Right ventricle myocardium superior (tissue), 1 donor: ENCODE results near the gene HNRNPF. TPM values are rescaled to one million over a fixed set of nuclear protein-coding genes. Genes with fewer than 3 reads are reported as not detected.
A peak's percentile ranks its signal among the peaks of the same experiment; 100 is the strongest.
"Not testable (repeated sequence)": the region's sequence is repeated elsewhere in the genome, so short reads cannot be mapped to it uniquely, and the experiment has no call there.

Experiments used
- ATAC-seq: fragments of 200-7000 bp; cut with Tn5 transposase; one replicate; pipeline ENCODE4 v1.9.1; 2020; ENCODE audit warnings: mild to moderate bottlenecking; ENCODE audit not compliant: poor library complexity
- DNase-seq: peaks from one replicate; pipeline ENCODE4 v3.0.0-alpha.2; 2020
- intact Hi-C: fragments of 100-400 bp; cut with DNase I; formaldehyde crosslinking; loops from one replicate; pipeline ENCODE4 v1.11.2; 2022
- total RNA-seq: library from RNA; stranded (reverse); fragmentation: NEBNext Ultra II Directional; extraction: Animal tissue kit (Norgen Biotek cat#: 25700); gene quantifications from one replicate; pipeline ENCODE4 v1.2.1, GENCODE V29; 2021
- donor health status: DM: no; HTN: yes; CAD: no; lungs with severe emphysema.

The HNRNPF gene
- total RNA-seq, 1 donor from 2014 or later: 77.5 TPM

DNA sequence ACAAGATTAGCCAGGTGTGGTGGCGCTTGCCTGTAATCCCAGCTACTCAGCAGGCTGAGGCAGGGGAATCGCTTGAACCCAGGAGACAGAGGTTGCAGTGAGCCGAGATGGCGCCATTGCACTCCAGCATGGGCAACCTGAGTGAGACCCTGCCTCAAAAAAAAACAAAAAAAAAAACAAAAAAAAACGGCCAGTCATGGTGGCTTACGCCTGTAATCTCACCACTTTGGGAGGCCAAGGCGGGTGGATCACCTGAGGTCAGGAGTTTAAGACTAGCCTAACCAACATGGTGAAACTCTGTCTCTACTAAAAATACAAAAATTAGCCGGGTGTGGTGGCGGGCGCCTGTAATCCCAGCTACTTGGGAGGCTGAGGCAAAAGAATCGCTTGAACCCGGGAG is 17.5 kb upstream of the HNRNPF start:
- not testable (repeated sequence) for DNase-seq

DNA sequence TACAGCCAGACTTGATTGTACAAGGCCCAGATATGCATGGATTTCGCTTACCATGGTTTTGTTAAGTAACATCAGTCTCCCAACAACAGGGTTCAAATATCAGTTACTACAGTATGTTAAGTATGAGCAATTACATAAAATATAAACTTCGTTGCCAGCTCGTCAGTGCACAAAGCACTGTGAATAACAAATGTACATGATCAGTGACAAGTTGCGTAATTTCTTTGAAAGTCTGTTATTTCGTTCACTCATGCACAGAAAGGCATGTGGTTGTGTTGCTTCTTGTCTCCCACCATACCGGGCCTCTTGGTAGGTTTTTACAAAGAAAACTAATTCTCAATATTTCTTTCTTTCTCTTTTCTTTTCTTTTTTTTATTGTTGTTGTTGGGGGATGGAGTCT is 15.4 kb upstream of the HNRNPF start:
- intact Hi-C loops: no loop called here
- ATAC-seq: no peak
- DNase-seq: no peak

More for the DNA sequence above, 17.5 kb upstream of the HNRNPF start:
- ATAC-seq, intact Hi-C loops: not testable (repeated sequence)

DNA sequence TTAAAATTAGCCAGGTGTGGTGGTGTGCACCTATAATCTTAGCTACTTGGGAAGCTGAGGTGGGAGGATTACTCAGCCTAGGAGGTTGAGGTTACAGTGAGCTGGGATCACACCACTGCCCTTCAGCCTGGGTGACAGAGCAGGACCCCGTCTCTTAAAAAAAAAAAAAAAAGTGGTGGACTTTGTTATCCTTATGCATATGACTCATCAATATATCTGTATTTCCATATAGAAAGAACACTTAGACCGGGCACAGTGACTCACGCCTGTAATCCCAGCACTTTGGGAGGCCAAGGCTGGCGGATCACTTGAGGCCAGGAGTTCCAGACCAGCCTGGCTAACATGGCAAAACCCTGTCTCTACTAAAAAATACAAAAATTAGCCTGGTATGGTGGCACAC is 13.0 kb upstream of the HNRNPF start:
- intact Hi-C loops, ATAC-seq, DNase-seq: not testable (repeated sequence)

DNA sequence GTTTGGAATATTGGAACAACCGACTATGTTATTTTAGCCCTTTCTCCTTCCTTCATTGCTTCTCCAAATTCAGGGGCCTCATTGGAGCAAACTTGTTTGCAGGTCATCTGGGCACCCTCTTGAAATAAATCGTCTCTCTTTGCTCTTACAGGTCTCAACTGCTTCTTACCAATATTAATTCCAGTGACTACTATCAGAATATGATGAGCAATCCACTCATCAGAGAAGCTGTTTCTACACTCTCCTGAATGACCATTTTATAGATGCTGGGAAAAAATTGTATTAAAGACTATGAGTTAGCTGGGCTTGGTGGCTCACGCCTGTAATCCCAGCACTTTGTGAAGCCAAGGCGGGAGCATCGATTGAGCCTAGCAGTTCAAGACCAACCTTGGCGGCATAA is 12.5 kb upstream of the HNRNPF start:
- ATAC-seq (no peak), DNase-seq (no peak)
- intact Hi-C loops: no loop called here

DNA sequence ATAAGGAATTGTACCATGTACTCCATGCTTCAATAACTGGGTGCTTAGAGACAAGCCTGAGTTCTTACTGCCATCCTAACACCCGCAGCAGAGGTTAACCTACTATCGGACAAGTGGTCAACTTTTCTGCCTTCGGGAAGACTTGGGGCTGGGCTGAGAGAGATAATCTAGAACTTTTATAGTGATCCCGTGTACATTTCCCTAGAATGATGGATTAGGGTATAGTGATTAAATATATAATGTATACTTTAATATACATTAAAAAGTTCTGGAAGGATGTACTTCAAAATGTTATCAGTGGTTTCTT is 12.2 kb upstream of the HNRNPF start:
- DNase-seq (no peak), ATAC-seq (no peak)
- intact Hi-C loops: no loop called here

DNA sequence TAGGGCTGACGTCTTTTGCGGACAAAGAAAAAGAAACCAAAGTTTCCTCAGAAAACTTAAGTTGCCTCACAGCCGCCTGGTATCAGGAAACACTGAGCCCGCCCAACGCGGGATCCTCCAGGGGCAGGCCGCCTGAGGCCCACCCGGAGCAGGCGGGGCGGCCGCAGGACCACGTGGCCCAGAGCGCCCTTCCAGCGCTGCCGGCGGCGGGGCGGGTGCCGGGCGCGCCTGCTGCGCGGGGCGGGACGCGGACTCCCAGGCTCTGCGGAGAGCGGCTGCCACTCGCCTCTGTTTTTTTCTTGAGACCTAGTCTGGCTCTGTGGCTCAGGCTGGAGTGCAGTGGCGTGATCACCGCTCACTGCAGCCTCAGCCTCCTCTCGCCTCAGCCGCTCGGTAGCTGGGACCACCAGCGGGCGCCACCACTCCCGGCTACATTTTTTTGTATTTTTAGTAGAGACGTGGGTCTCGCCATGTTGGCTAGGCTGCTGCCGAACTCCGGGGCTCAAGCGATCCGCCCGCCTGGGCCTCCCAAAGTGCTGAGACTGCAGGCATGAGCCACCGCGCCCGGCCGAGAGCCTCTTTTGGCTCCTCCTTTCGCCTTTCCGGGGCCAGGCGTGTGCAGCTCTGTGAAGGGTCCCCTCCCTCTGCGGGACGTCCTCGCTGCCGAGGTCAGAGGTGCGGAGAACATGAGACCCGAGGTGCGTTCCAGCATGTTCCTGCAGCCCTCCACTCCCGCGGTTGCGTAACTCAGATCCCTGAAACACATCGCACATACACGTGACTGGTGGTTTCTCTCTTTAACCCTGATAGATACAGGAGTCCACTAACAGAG is 11.6 kb upstream of the HNRNPF start:
- DNase-seq: peak; percentile 94
- ATAC-seq: peak; percentile 98
- intact Hi-C loops: no loop called here

DNA sequence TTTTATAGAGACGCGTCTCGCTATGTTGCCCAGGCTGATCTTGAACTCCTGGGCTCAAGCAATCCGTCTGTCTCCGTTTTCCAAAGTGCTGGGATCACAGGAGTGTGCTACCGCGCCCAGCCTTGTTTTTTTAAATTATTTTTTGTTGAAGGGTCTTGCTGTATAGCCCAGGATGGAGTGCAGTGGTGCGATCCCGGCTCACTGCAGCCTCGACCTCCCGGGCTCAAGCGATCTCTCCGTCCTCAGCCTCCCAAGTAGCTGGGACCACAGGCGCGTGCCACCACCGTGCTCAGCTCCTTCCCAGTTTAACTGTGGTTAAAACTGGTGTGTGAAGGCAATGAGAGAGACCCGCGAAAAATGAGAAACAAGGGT is 11.0 kb upstream of the HNRNPF start:
- intact Hi-C loops: no loop called here
- ATAC-seq (peak; percentile 3), DNase-seq (peak; percentile 55)

DNA sequence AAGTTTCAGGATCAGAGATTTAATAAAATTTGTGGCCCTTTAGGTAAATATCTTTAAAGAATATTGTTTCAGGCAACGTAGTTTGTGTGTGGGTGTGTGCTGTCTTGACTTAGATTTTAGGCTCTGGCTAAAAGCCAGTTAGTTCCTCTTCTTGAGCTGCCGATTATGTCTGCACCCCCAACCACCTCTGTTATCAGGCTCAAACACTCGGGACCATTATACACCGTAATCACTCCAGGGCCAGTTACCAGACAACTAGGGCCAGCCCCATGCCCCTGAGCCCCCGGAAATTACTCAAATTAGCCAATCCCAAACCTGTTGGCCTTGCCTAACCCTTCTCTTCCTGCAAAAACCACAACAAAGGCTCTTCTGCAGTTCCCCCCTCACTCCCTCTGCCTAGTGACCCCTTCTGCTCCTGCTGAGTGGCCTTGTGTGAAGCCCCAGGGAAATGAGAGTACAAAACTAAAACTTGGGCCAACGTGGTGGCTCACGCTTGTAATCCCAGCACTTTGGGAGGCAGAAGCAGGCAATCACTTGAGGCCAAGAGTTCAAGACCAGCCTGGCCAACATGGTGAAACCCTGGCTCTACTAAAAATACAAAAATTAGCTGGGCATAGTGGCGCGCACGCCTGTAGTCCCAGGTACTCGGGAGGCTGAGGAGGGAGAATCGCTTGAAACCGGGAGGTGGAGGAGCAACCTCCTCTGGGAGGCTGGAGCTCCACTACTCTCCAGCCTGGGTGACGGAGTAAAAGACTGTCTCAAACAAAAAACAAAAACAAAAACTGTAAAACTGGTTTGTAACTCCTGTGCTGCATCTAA is 9.2 kb upstream of the HNRNPF start:
- ATAC-seq (no peak), DNase-seq (no peak)
- intact Hi-C loops: no loop called here

DNA sequence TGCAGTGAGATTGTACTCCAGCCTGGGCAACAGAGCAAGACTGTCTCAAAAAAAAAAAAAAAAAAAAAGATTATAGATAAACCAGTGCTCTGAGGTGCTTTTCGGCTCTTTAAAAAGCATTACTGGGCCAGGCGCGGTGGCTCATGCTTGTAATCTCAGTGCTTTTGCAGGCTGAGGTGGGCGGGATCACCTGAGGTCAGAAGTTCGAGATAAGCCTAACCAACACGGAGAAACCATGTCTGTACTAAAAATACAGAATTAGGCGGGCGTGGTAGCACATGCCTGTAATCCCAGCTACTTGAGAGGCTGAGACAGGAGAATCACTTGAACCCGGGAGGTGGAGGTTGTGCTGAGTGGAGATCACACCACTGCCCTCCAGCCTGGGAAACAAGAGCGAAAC is 6.6 kb upstream of the HNRNPF start:
- intact Hi-C loops: no loop called here
- no peak for DNase-seq
- no peak for ATAC-seq

DNA sequence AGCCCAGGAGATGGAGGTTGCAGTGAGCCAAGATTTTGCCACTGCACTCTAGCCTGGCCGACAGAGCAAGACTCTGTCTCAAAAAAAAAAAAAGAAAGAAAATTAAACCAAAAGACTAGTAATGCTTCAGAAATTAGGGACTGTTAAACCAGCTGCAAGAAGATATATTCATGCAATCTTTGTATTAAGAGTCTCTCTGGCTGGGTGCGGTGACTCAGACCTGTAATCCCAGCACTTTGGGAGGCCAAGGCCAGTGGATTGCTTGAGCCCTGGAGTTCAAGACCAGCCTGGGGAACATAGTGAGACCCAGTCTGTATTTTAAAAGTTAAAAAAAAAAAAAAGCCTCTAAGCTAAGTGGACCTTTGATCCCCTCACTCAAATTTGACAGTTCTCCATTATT is 2.5 kb upstream of the HNRNPF start:
- DNase-seq: no peak
- intact Hi-C loops: no loop called here

DNA sequence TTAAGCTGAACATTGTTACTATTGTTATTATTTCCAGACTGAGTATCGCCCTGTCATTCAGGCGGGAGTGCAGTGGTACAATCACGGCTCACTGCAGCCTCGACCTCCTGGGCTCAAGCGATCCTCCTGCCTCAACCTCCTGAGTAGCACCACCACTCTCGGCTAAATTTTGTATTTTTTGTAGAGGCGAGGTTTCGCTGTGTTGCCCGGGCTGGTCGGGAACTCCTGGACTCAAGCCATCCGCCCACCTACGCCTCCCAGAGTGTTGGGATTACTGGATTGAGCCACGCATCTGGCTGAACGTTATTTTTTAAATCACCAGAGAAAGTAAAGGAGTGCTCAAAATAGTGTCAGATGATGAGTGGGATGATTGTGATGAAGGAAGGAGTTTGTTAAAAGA is 1.4 kb upstream of the HNRNPF start:
- ATAC-seq: no peak
- no peak for DNase-seq
- intact Hi-C loops: no loop called here

More for the DNA sequence above, 2.5 kb upstream of the HNRNPF start:
- no peak for ATAC-seq

DNA sequence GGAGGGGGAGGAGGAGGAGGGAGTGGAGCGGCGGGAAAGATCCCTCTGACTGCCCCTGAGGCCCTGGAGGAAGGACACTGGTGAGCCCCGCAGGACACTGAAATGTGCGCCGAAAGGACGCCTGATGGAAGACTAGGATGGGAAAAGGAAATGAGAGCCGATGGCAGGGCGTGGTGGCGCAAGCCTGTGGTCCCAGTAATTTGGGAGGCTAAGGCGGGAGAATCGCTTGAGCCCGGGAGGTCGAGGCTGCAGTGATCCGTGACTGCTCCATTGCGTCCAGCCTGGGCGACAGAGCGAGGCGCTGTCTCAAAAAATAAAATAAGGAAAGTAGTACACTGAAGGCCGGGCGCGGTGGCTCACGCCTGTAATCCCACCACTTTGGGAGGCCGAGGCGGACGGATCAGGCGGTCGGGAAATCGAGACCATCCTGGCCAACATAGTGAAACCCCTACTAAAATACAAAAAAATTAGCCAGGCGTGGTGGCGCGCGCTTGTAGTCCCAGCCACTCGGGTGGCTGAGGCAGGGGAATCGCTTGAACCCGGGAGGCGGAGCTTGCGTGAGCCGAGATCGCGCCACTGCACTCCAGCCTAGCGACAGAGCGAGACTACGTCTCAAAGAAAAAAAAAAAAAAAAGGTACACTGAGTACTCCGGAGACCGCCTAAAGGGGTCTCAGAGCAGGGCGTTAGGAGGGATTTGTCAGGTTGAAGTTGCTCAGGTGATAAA is 561 bp upstream of the HNRNPF start:
- DNase-seq (peak; percentile 75), ATAC-seq (peak; percentile 6)
- intact Hi-C loops: no loop called here

DNA sequence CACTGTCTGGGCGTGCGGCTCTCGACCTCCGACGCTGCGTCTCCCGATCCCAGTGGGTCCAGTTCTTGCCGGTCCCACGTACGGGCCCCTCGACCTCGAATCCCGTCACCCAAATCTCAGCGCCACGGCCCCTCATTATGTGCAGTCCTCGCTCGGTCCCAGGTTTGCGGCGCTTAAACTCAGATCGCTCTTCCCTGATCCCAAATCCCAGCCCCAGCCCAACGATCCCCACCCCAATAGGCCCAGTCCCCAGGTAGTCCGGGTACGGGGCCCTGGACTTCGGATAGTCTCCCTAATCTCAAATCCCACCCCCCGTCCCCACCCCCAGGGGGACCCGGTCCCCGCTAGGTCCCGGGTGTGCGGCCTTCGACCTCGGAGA is 666 bp downstream of the HNRNPF start:
- ATAC-seq: no peak
- no peak for DNase-seq
- intact Hi-C loops: no loop called here

DNA sequence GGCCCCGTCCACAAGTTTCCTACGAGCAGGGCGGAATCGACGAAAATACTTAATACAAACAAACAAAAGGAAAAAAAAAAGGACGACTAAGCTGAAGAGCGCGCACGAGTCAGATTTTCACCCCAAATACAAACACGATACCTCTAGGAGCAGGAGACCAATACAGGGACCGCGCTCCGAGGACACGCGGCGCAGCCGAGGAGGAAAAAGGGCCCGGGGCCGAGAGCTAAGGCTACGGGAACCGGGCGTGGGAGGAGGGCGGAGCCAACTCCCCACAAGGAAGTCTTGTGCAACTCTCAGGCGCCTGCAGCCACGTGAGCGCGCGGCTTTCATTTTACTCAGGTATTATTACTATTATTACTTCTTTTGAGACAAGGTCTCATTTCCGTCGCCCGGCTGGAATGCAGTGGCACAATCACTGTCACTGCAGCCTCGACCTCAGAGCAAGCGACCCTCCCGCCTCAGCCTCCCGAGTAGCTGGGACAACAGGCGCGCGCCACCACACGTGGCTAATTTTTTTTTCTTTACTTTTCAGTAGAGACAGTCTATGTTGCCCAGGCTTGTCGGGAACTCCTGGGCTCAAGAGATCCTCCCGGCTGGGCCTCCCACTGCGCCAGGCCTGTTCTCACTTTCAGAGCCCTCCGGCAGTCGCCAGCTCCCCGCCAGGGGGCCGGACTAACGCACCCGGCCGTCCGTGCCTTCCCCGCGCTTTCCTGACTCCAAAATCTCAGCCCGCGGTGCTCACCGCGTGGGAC is 1.2 kb downstream of the HNRNPF start:
- ATAC-seq (peak; percentile 80), DNase-seq (peak; percentile 95)
- intact Hi-C loops: no loop called here

DNA sequence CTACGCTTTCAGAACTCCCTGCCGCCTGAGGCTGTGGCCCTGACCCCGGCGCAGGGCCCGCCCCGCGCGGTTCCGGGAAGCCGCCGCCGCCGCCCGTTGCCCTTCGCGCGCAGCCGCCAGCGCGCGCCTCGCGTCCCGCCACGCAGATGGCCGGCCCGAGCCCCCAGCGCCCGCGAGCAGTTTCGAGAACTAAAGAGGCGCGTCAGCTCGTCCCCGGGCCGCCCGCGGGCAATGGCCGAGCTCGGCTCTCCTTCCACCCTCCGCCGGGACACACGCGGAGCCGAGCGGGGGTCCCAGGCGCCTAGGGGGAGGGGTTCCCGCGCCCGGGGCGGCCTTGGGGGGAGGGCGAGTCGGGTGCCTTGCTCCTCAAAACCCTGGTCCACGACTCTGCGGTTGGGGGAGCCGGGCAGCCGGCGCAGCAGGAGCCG is 1.8 kb downstream of the HNRNPF start:
- DNase-seq: peak; percentile 79
- peak; percentile 51 for ATAC-seq
- intact Hi-C loops: no loop called here

DNA sequence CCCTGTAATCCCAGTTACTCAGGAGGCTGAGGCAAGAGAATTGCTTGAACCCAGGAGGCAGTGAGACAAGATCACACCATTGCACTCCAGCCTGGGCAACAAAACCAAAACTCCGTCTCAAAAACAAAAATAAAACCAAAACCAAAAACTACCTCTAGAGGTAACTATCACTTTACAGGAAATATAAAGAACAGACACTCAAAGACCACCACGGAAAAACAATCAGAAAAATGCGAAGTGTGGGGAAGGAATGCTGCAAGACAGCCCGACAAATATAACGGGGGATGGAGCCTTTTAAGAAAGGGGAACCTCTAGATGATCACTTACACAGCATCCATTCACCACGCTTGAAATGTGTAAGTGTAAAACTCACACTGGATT is 4.3 kb downstream of the HNRNPF start:
- intact Hi-C loops: no loop called here
- DNase-seq: no peak
- ATAC-seq: no peak

DNA sequence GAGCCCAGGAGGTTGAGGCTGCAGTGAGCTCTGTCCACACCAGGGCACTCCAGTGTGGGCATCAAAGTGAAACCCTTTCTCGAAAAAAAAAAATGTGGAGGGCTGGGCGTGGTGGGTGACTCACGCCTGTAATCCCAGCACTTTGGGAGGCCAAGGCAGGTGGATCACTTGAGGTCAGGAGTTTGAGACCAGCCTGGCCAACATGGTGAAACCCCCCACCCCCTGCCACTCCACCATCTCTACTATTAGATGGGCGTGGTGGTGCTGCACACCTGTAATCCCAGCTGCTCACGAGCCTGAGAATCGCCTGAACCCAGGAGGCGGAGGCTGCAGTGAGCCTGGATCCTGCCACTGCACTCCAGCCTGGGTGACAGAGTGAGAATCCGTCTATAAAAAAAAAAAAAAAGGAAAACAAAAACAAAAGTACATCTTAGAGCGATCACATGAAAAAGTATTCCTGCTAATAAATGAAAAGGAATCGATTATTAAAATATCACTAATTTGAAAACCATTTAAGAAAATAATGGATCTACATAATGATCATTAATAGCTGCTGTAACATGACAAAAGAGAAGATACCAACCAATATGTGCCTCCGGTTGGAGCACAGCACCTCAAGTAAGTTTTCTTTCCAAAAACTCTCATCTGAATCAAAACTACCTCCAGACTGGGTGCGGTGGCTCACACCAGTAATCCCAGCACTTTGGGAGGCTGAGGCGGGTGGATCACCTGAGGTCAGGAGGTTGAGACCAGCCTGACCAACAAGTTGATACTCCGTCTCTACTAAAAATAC is 4.9 kb downstream of the HNRNPF start:
- no peak for DNase-seq
- intact Hi-C loops: no loop called here
- ATAC-seq: no peak

DNA sequence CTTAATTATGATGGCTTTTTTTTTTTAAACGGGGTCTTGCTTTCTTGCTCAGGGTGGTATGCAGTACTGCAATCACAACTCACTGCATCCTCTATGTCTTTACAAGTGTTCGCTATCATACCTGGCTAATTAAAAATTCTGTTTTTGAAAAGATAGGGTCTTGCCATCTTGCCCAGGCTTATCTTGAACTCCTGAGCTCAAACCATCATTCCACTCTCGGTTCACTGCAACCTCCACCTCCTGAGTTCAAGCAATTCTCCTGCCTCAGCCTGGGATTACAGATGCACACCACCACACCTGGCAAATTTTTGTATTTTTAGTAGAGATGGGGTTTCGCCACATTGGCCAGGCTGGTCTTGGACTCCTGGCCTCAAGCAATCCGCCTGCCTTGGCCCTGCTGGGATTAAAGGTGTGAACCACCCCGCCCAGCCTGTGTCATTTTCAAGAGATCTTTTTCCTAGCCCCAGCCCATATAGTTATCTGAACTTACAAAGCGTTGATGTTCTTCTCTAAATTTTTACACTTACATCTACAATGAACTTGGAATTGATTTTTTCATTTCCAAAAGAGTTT is 6.0 kb downstream of the HNRNPF start:
- intact Hi-C loops: no loop called here
- ATAC-seq: no peak

More for the DNA sequence above, 6.0 kb downstream of the HNRNPF start:
- DNase-seq: no peak
